ENCODE results near the gene MAFG. TPM values are rescaled to one million over a fixed set of nuclear protein-coding genes. Genes with fewer than 3 reads are reported as not detected.

Gene MAFG
- total and polyA plus RNA-seq, 2 of the 13 experiments (the other 11 are each of a cell fraction or from before 2014, with no cell fraction given) = 14.5 to 20.0 TPM

GRCh38 chr17:81901167-81902022 is 26.1 kb downstream of the MAFG start (continued):
- TF ChIP-seq SNAPC4 (CRISPR knock-in tag; IDR thresholded peaks at IDR 0.05) (0 out of 2 replicates have a peak, but pooled peaks have one; percentile 36), FOXA1 (IDR thresholded peaks at IDR 0.05) (no peak), FOXA1 (CRISPR knock-in tag; IDR thresholded peaks at IDR 0.05) (0 out of 2 replicates have a peak, but pooled peaks have one; percentile 7), CERS6 (CRISPR knock-in tag; IDR thresholded peaks at IDR 0.05) (no peak), KLF6 (CRISPR knock-in tag; IDR thresholded peaks at IDR 0.05) (no peak), IKZF1 (IDR thresholded peaks at IDR 0.05) (no peak), ZBTB4 (CRISPR knock-in tag; IDR thresholded peaks at IDR 0.05; ENCODE audit: borderline replicate concordance) (peak; percentile 60; the same call in 1 of the 2 replicates), ZNF33A (CRISPR knock-in tag; IDR thresholded peaks at IDR 0.05; ENCODE audit: borderline replicate concordance) (no peak), ZSCAN31 (CRISPR knock-in tag; IDR thresholded peaks at IDR 0.05; ENCODE audit: low read depth) (peak; percentile 4; the same call in 1 of the 2 replicates), ZNF30 (CRISPR knock-in tag; IDR thresholded peaks at IDR 0.05) (0 out of 2 replicates have a peak, but pooled peaks have one; percentile 27), BHLHE40 (IDR thresholded peaks at IDR 0.05; ENCODE audit: low read length) (no peak), CBX5 (CRISPR knock-in tag; IDR thresholded peaks at IDR 0.05; ENCODE audit: borderline replicate concordance) (no peak), ZNF205 (CRISPR knock-in tag; IDR thresholded peaks at IDR 0.05) (no peak), MTF2 (CRISPR knock-in tag; IDR thresholded peaks at IDR 0.05; ENCODE audit: borderline replicate concordance) (no peak), E2F2 (CRISPR knock-in tag; IDR thresholded peaks at IDR 0.05; ENCODE audit: borderline replicate concordance) (no peak), ARNT (IDR thresholded peaks at IDR 0.05) (no peak), TEAD2 (CRISPR knock-in tag; IDR thresholded peaks at IDR 0.05) (no peak), MEIS1 (CRISPR knock-in tag; IDR thresholded peaks at IDR 0.05; ENCODE audit: borderline replicate concordance) (no peak), MAFG (CRISPR knock-in tag; IDR thresholded peaks at IDR 0.05) (peak; percentile 58; the same call in 1 of the 2 replicates), ZNF562 (CRISPR knock-in tag; IDR thresholded peaks at IDR 0.05; ENCODE audit: borderline replicate concordance) (no peak; the same call in 1 of the 2 replicates)

All from HepG2 (cell line).